HepG2 (cell line): ENCODE results near the gene TAS2R13. TPM values are rescaled to one million over a fixed set of nuclear protein-coding genes. Genes with fewer than 3 reads are reported as not detected.
A peak's percentile ranks its signal among the peaks of the same experiment; 100 is the strongest.

Experiments used
- ATF7 ChIP-seq, 2 experiments: fragments of 450-650 bp in 1 of 2; sonication (generic) in 1 of 2; formaldehyde crosslinking in 1 of 2; IDR thresholded peaks; 2 replicates each; pipeline versions ENCODE4 v1.4.0 to v1.6.1; 2016 to 2020; ENCODE audit warnings: antibody characterized with exemption in 1 of 2, mild to moderate bottlenecking in 1 of 2, missing genetic modification reagents in 1 of 2
- CERS6 ChIP-seq: sonication (generic); formaldehyde crosslinking; IDR thresholded peaks from 2 replicates; pipeline ENCODE4 v1.5.0; 2020; ENCODE audit warnings: missing genetic modification reagents
- DPF2 ChIP-seq: sonication (generic); formaldehyde crosslinking; IDR thresholded peaks from 2 replicates; pipeline ENCODE4 v1.4.0; 2020; ENCODE audit warnings: mild to moderate bottlenecking, low read depth, missing genetic modification reagents, borderline replicate concordance
- HMG20A ChIP-seq: IDR thresholded peaks from 2 replicates; pipeline ENCODE4 v1.6.1; 2016; ENCODE audit warnings: borderline replicate concordance
- KAT7 ChIP-seq: IDR thresholded peaks from 2 replicates; pipeline ENCODE4 v1.6.1; 2018; ENCODE audit warnings: borderline replicate concordance, missing compliant biosample characterization
- KMT2B ChIP-seq: IDR thresholded peaks from 2 replicates; pipeline ENCODE4 v1.6.1; 2016; ENCODE audit warnings: missing genetic modification reagents, missing compliant biosample characterization
- MAZ ChIP-seq, 2 experiments: sonication (generic) in 1 of 2; formaldehyde crosslinking in 1 of 2; IDR thresholded peaks; 2 replicates each; pipeline versions ENCODE4 v1.5.0 to v1.6.1; 2012 to 2020; ENCODE audit warnings: low read depth in 2 of 2, mild to moderate bottlenecking in 2 of 2, borderline replicate concordance in 1 of 2, improper control_type of control experiment in 1 of 2, low read length in 1 of 2, missing genetic modification reagents in 1 of 2, moderate library complexity in 1 of 2
- MBD4 ChIP-seq: IDR thresholded peaks from 2 replicates; pipeline ENCODE4 v1.6.1; 2012; ENCODE audit warnings: low read length, inconsistent platforms, borderline replicate concordance
- NKX3-1 ChIP-seq: sonication (generic); formaldehyde crosslinking; IDR thresholded peaks from 2 replicates; pipeline ENCODE4 v1.5.0; 2020; ENCODE audit warnings: missing genetic modification reagents
- PAX8 ChIP-seq: sonication (generic); formaldehyde crosslinking; IDR thresholded peaks from 2 replicates; pipeline ENCODE4 v1.8.0; 2022; ENCODE audit warnings: mild to moderate bottlenecking, missing genetic modification reagents, borderline replicate concordance
- SAFB2 ChIP-seq: sonication (generic); formaldehyde crosslinking; IDR thresholded peaks from 2 replicates; pipeline ENCODE4 v1.5.1; 2020; ENCODE audit warnings: missing genetic modification reagents, low read depth, mild to moderate bottlenecking, borderline replicate concordance
- SNAPC2 ChIP-seq: sonication (generic); formaldehyde crosslinking; IDR thresholded peaks from 2 replicates; pipeline ENCODE4 v1.8.1; 2022; ENCODE audit warnings: mild to moderate bottlenecking, missing genetic modification reagents
- SRF ChIP-seq: IDR thresholded peaks from 2 replicates; pipeline ENCODE4 v1.6.1; 2011; ENCODE audit warnings: mild to moderate bottlenecking, low read depth, low read length, moderate library complexity
- TBL1XR1 ChIP-seq: fragments of 150-350 bp; IDR thresholded peaks from 2 replicates; pipeline ENCODE4 v1.6.1; 2014; ENCODE audit warnings: borderline replicate concordance, low read length; ENCODE audit not compliant: partially characterized antibody
- ZBTB3 ChIP-seq: sonication (generic); formaldehyde crosslinking; IDR thresholded peaks from 2 replicates; pipeline ENCODE4 v1.4.0; 2020; ENCODE audit warnings: low read depth, mild to moderate bottlenecking, moderate library complexity, missing genetic modification reagents, borderline replicate concordance
- ZNF12 ChIP-seq: sonication (generic); formaldehyde crosslinking; IDR thresholded peaks from 2 replicates; pipeline ENCODE4 v1.5.0; 2020; ENCODE audit warnings: missing genetic modification reagents
- ZNF260 ChIP-seq: sonication (generic); formaldehyde crosslinking; IDR thresholded peaks from 2 replicates; pipeline ENCODE4 v1.4.0; 2020; ENCODE audit warnings: missing genetic modification reagents, low read depth, mild to moderate bottlenecking, borderline replicate concordance
- ZNF354B ChIP-seq: sonication (generic); formaldehyde crosslinking; IDR thresholded peaks from 2 replicates; pipeline ENCODE4 v1.8.0; 2022; ENCODE audit warnings: mild to moderate bottlenecking, missing genetic modification reagents
- ZNF773 ChIP-seq: sonication (generic); formaldehyde crosslinking; IDR thresholded peaks from 2 replicates; pipeline ENCODE4 v1.4.0; 2020; ENCODE audit warnings: missing genetic modification reagents, borderline replicate concordance
- polyA plus RNA-seq, 8 experiments: library from polyadenylated mRNA; depleted of rRNA in 3 of 8; stranded (reverse) in 7 of 8; unstranded in 1 of 8; fragments of >200 nt; fragmentation: Illumina TruSeq in 4 of 8; extraction: Trizol in 4 of 8; gene quantifications; 2 replicates each; pipeline versions ENCODE4 v1.2.1 to v1.2.3, GENCODE V29; 2011 to 2016; ENCODE audit warnings: low read depth in 4 of 8, missing spikeins in 1 of 8, mixed read lengths in 1 of 8; ENCODE audit not compliant: insufficient read depth in 1 of 8
- total RNA-seq, 5 experiments: library from RNA; depleted of rRNA; stranded (reverse); fragments of >200 nt; fragmentation: Illumina TruSeq; extraction: Trizol; gene quantifications; 2 replicates each; pipeline ENCODE4 v1.2.3, GENCODE V29; 2016; ENCODE audit warnings: low read depth in 1 of 5
- TF ChIP-seq, protein P1 (sequence below): sonication (generic); formaldehyde crosslinking; IDR thresholded peaks from 2 replicates; pipeline ENCODE4 v1.4.0; 2020; ENCODE audit warnings: missing genetic modification reagents
- TF ChIP-seq, protein P2 (sequence below): IDR thresholded peaks from 2 replicates; pipeline ENCODE4 v1.6.1; 2016; ENCODE audit warnings: low read depth
- TF ChIP-seq, protein P3 (sequence below): sonication (generic); formaldehyde crosslinking; IDR thresholded peaks from 2 replicates; pipeline ENCODE4 v1.5.0; 2020; ENCODE audit warnings: missing genetic modification reagents, mild to moderate bottlenecking, borderline replicate concordance

The TAS2R13 gene
- total and polyA plus RNA-seq, 2 of the 13 experiments (the other 11 are each of a cell fraction or from before 2014, with no cell fraction given), result 0.33 to 1.3 TPM

DNA sequence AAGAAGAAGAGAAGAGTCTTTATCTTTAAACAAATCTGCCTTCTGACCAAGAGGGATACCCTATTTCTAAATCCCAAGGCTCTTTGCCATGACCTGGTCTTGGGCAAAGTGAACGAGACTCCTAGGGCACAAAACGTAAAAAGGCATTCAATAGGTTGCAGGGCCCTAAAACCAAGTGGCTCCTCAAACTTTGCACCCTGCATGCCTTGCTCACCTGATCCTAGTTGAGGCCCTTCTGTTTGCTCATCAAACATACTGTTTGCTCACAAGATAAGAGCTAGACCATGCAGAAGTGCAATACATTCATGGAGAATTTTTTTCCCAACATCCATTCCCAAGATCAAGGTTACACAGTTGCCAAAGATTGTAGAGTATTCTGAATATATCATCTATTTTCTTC is 17.4 kb downstream of the TAS2R13 start (continued):
- TF ChIP-seq ZNF773 (CRISPR knock-in tag) (no peak), TBL1XR1 (peak; percentile 96), SNAPC2 (CRISPR knock-in tag) (peak; percentile 68; the same call in 1 of the 2 replicates), KMT2B (CRISPR knock-in tag) (peak; percentile 50; the same call in 1 of the 2 replicates), PAX8 (no peak), ATF7 (IDR thresholded peaks at IDR 0.05) (no peak), ATF7 (CRISPR knock-in tag; IDR thresholded peaks at IDR 0.05) (no peak), MAZ (IDR thresholded peaks at IDR 0.05; ENCODE audit: borderline replicate concordance, low read depth, low read length) (no peak), MAZ (CRISPR knock-in tag; IDR thresholded peaks at IDR 0.05; ENCODE audit: low read depth) (no peak), SAFB2 (CRISPR knock-in tag) (no peak; the same call in 1 of the 2 replicates), KAT7 (CRISPR knock-in tag) (peak; percentile 64; the same call in 1 of the 2 replicates), ZBTB3 (CRISPR knock-in tag) (no peak), ZNF260 (CRISPR knock-in tag) (no peak), MBD4 (peak; percentile 94), ZNF12 (CRISPR knock-in tag) (peak; percentile 83; the same call in 1 of the 2 replicates), DPF2 (CRISPR knock-in tag) (peak; percentile 99), ZNF354B (CRISPR knock-in tag) (no peak), NKX3-1 (peak; percentile 69; the same call in 1 of the 2 replicates), CERS6 (CRISPR knock-in tag) (no peak), SRF (no peak), HMG20A (CRISPR knock-in tag) (peak; percentile 99)
- TF ChIP-seq, protein P1, sequence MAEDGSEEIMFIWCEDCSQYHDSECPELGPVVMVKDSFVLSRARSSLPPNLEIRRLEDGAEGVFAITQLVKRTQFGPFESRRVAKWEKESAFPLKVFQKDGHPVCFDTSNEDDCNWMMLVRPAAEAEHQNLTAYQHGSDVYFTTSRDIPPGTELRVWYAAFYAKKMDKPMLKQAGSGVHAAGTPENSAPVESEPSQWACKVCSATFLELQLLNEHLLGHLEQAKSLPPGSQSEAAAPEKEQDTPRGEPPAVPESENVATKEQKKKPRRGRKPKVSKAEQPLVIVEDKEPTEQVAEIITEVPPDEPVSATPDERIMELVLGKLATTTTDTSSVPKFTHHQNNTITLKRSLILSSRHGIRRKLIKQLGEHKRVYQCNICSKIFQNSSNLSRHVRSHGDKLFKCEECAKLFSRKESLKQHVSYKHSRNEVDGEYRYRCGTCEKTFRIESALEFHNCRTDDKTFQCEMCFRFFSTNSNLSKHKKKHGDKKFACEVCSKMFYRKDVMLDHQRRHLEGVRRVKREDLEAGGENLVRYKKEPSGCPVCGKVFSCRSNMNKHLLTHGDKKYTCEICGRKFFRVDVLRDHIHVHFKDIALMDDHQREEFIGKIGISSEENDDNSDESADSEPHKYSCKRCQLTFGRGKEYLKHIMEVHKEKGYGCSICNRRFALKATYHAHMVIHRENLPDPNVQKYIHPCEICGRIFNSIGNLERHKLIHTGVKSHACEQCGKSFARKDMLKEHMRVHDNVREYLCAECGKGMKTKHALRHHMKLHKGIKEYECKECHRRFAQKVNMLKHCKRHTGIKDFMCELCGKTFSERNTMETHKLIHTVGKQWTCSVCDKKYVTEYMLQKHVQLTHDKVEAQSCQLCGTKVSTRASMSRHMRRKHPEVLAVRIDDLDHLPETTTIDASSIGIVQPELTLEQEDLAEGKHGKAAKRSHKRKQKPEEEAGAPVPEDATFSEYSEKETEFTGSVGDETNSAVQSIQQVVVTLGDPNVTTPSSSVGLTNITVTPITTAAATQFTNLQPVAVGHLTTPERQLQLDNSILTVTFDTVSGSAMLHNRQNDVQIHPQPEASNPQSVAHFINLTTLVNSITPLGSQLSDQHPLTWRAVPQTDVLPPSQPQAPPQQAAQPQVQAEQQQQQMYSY, result no peak
- TF ChIP-seq, protein P2, sequence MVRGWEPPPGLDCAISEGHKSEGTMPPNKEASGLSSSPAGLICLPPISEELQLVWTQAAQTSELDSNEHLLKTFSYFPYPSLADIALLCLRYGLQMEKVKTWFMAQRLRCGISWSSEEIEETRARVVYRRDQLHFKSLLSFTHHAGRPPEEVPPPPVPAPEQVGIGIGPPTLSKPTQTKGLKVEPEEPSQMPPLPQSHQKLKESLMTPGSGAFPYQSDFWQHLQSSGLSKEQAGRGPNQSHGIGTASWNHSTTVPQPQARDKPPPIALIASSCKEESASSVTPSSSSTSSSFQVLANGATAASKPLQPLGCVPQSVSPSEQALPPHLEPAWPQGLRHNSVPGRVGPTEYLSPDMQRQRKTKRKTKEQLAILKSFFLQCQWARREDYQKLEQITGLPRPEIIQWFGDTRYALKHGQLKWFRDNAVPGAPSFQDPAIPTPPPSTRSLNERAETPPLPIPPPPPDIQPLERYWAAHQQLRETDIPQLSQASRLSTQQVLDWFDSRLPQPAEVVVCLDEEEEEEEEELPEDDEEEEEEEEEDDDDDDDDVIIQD (CRISPR knock-in tag), result peak; percentile 99
- TF ChIP-seq, protein P3, sequence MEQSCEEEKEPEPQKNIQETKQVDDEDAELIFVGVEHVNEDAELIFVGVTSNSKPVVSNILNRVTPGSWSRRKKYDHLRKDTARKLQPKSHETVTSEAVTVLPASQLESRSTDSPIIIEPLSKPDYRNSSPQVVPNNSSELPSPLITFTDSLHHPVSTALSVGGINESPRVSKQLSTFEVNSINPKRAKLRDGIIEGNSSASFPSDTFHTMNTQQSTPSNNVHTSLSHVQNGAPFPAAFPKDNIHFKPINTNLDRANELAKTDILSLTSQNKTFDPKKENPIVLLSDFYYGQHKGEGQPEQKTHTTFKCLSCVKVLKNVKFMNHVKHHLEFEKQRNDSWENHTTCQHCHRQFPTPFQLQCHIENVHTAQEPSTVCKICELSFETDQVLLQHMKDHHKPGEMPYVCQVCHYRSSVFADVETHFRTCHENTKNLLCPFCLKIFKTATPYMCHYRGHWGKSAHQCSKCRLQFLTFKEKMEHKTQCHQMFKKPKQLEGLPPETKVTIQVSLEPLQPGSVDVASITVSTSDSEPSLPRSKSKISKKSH (CRISPR knock-in tag), result no peak
